ENCODE measurements around the gene IDUA. TPM values are rescaled to one million over a fixed set of nuclear protein-coding genes. Genes with fewer than 3 reads are reported as not detected.
"Not testable (repeated sequence)": the region's sequence is repeated elsewhere in the genome, so short reads cannot be mapped to it uniquely, and the experiment has no call there.

The IDUA gene
- total RNA-seq, 4 donors from 2014 or later = 23.9 to 79.4 (median 52.9) TPM

DNA sequence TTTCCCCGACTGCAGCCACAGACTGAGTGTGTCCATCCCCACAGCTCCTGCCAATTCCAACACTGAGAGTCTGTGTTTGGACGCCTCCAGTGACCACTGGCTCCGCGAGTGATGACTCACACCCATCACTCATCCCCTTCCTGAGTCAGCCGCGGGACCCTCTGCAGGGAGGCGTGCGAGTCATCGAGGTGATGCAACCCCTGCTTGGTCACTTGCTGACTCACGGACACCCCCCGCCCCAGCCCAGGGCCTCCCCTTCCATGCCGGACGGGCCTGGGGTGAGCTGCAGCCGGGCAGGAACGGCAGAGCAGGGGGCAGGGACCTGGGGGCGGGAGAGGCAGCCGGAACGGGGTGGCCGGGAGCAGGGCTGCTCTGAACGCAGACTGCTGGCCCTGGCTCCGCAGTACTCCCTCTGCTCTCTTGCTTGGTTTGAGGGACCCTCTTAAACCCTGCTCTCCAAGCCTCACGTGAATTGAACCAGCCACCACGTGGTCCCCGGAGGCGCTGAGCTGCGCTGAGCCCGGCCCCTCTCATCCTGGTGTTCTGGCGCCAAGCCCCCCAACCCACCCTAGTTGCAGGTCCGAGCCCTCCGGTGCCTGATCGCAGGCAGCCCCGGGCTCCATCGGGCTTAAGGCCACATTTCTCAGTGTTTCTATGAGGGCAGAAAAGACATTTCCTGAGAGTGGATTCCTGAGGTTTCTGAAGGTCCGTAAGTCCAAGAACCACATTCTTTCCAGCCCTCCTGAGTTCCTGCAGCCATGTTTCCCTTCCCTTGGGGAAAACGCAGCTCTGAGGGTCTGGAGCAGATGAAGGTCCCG is 57.0 kb downstream of the IDUA start:
- peaks cover 0 to 90% (median 48%) of the 10 kb centered on the region in 4 donors for H3K4me1 ChIP-seq
- H3K36me3 ChIP-seq = no peaks in the 10 kb centered on the region
- no peaks in the 10 kb centered on the region for H3K27me3 ChIP-seq
- H3K4me3 ChIP-seq = peak overlapping the region in 2 of 4 donors; percentile 20 to 22
- WGBS, 2 donors = 14 to 27% methylated on average over 24 to 26 of the region's 36 CpGs
- peak; percentile 82 to 86 for DNase-seq (ENCODE audit: low spot score in 2 of 2)
- peak overlapping the region in 2 of 4 donors; percentile 82 to 84 for H3K27ac ChIP-seq
- H3K9me3 ChIP-seq = no peaks in the 10 kb centered on the region
- TF ChIP-seq EP300 (IDR thresholded peaks at IDR 0.05) = peak in 1 of 2 donors; percentile 85
- TF ChIP-seq, protein P1, sequence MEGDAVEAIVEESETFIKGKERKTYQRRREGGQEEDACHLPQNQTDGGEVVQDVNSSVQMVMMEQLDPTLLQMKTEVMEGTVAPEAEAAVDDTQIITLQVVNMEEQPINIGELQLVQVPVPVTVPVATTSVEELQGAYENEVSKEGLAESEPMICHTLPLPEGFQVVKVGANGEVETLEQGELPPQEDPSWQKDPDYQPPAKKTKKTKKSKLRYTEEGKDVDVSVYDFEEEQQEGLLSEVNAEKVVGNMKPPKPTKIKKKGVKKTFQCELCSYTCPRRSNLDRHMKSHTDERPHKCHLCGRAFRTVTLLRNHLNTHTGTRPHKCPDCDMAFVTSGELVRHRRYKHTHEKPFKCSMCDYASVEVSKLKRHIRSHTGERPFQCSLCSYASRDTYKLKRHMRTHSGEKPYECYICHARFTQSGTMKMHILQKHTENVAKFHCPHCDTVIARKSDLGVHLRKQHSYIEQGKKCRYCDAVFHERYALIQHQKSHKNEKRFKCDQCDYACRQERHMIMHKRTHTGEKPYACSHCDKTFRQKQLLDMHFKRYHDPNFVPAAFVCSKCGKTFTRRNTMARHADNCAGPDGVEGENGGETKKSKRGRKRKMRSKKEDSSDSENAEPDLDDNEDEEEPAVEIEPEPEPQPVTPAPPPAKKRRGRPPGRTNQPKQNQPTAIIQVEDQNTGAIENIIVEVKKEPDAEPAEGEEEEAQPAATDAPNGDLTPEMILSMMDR (IDR thresholded peaks at IDR 0.05) = no peak

DNA sequence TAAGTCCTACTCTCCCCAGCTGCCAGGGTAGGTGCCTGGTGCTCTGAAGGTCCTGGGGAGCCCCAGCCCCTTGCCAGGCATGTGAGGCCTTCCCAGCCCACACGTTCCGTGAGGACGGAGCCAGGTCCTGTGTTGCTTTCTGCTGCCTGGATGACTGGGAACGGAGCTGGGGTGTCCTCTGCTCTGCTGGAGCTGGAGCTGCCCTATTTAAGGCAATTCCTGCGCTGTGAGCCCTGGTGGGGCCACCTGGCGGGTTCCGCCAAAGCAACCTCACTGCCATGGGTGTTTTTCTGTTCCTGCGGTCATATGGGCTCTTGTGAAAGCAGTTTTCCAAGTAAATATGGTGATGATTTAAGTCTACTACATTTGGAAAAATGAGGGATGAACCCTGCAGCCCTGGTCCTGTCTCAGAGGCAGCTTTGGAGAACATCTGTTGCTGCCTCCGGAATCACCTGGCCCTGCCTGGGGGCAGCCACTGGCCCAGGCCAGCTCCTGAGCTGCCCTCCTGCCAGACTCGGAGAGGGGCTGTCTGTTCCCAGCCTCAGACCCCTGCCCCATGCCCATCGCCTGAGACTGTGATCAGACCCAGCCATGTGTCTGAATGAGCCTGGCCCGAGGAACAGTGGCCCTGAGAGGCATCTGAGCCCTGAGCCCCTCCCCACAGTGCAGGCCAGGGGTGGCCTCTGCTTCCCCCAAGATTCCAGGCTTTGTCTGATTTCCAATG is 57.8 kb downstream of the IDUA start:
- peaks cover 0 to 82% (median 42%) of the 10 kb centered on the region in 4 donors for H3K4me1 ChIP-seq
- no peaks in the 10 kb centered on the region for H3K36me3 ChIP-seq
- H3K27ac ChIP-seq = peak overlapping the region in 2 of 4 donors; percentile 82 to 84
- H3K27me3 ChIP-seq = no peaks in the 10 kb centered on the region
- DNase-seq (ENCODE audit: low spot score in 2 of 2) = no peak
- no peak overlapping the region for H3K4me3 ChIP-seq
- no peaks in the 10 kb centered on the region for H3K9me3 ChIP-seq
- no peak for TF ChIP-seq POLR2A (IDR thresholded peaks at IDR 0.05)
- TF ChIP-seq EP300 (IDR thresholded peaks at IDR 0.05) = no peak
- TF ChIP-seq, protein P1 (IDR thresholded peaks at IDR 0.05) = no peak
- 80 to 87% methylated on average over 9 to 12 of the region's 12 CpGs for WGBS, 2 donors

DNA sequence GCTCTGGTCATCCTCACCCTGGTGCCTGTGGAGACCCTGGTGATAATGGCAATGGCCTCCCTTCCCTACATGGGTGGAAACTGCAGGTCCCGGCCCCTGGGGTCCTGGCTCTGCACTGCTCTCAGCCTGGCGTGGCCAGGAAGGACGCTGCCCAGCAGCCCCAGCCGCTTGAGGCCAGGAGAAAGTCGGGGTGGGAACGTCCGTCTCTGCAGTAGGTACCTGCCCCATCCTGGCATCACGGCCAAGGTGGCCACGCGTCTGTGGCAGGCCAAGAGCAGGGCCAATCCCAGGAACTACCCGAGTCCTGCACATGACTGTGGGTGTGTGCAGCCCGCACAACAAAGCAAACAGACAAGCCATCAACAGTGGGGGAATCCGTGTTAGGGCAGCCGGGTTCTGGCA is 58.4 kb downstream of the IDUA start:
- Histone ChIP-seq H3K4me1 (peaks cover 0 to 76% (median 40%) of the 10 kb centered on the region in 4 donors), H3K9me3 (no peaks in the 10 kb centered on the region), H3K36me3 (no peaks in the 10 kb centered on the region), H3K27ac (peak overlapping the region in 1 of 4 donors; percentile 82), H3K4me3 (no peak overlapping the region), H3K27me3 (no peaks in the 10 kb centered on the region)
- 54 to 62% methylated on average over 9 to 14 of the region's 14 CpGs for WGBS, 2 donors
- DNase-seq (ENCODE audit: low spot score in 2 of 2) = no peak
- TF ChIP-seq POLR2A (IDR thresholded peaks at IDR 0.05) = no peak
- TF ChIP-seq EP300 (IDR thresholded peaks at IDR 0.05) = no peak
- TF ChIP-seq, protein P1 (IDR thresholded peaks at IDR 0.05) = no peak

DNA sequence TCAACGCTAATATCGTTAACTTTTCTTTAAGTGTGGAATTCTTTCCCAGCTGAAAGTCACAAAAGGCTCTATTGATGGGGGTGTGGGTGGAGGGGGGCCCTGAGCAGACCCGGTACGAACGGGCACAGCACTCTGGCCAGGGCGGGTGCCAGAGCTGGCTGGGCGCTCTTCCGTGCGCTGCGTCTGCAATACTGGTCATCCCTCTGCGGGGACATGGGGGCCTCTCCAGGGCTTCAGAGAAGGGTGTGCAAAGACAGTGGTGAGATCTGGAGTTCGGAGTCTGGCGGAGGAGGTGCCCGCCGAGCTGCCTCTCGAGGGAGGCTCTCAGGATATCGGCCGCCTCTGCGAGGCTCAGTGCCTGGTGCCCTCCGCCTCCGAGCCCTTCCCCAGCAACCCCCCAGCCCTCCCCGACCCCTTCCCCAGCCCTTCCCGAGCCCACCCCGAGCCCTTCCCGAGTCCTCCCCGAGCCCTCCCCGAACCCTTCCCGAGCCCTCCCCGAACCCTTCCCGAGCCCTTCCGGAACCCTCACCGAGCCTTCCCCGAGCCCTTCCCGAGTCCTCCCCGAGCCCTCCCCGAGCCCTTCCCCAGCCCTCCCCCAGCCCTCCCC is 58.9 kb downstream of the IDUA start:
- no peaks in the 10 kb centered on the region for H3K9me3 ChIP-seq
- H3K36me3 ChIP-seq = no peaks in the 10 kb centered on the region
- DNase-seq (ENCODE audit: low spot score in 2 of 2) = no peak
- 62 to 74% methylated on average over 33 to 35 of the region's 36 CpGs for WGBS, 2 donors
- TF ChIP-seq, protein P1 (IDR thresholded peaks at IDR 0.05) = no peak
- TF ChIP-seq POLR2A (IDR thresholded peaks at IDR 0.05) (no peak), EP300 (IDR thresholded peaks at IDR 0.05) (no peak)
- no peaks in the 10 kb centered on the region for H3K27me3 ChIP-seq
- peak overlapping the region in 1 of 4 donors; percentile 12 for H3K4me3 ChIP-seq
- peaks cover 0 to 71% (median 39%) of the 10 kb centered on the region in 4 donors for H3K4me1 ChIP-seq
- H3K27ac ChIP-seq = no peak overlapping the region

DNA sequence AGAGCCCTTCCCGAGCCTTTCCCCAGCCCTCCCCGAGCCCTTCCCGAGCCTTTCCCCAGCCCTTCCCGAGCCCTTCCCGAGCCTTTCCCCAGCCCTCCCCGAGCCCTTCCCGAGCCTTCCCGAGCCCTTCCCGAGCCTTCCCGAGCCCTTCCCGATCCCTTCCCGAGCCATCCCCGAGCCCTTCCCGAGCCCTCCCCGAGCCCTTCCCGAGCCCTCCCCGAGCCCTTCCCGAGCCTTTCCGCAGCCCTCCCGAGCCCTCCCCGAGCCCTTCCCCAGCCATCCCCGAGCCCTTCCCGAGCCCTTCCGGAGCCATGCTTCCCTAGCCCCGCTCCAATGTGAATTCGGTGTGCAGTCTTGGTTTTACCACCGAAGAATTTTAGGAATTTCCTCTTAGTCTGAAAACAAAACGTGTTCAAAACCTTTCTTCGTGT is 59.8 kb downstream of the IDUA start:
- not testable (repeated sequence) for H3K9me3 ChIP-seq, H3K36me3 ChIP-seq, H3K27me3 ChIP-seq
- H3K27ac ChIP-seq = peak overlapping the region in 2 of 4 donors; percentile 7 to 33
- DNase-seq (ENCODE audit: low spot score in 2 of 2) = peak in 1 of 2 donors; percentile 59
- H3K4me3 ChIP-seq = peak overlapping the region in 2 of 4 donors; percentile 1 to 17
- peaks cover 0 to 62% (median 35%) of the 10 kb centered on the region in 4 donors for H3K4me1 ChIP-seq
- 20 to 22% methylated on average over 29 of the region's 29 CpGs for WGBS, 2 donors

All from tibial nerve (tissue), 4 donors.